ENCODE results near the gene ZNF853.
"Not testable (repeated sequence)": the region's sequence is repeated elsewhere in the genome, so short reads cannot be mapped to it uniquely, and the experiment has no call there.

Gene ZNF853

DNA sequence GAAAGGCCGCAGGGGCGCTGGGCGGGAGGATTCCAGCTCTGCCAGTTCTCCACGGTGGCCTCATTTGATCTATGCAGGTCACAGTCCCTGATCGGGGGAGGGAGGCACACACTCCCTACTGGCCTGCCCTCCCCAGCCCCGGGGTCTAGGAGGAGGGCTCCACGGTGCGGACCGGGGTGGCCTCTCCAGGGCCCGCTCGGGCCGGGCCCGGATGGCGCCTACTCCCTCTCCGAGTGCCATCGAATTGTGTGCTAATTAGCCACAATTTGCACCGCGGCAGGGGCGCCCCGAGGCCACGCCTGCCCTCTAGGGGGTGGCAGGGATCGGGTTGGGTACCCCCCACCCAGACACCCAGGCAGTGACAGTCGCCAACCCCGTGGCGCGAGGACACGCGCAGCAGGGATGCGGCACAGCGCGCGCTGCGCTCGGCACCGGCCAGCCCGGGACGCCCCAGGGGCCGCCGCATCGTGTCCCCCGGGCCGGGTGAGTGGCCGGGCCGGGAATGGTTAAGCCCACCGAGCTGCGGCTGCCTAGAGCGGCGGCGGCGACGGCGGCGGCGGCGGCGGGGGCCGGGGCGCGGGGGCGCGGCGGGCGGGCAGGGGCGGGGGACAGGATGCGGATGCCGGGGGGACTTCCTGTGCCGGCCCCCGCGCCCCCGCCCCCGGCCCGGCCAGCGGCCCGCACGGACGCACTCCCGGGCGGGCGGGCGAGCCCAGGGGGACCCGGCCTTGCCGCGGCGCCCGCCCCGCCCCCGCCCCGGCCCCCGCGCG, at the start of gene ZNF853:
Gene ZNF853, plus strand, starts transcription at position 658 of the 770 bp plus-strand sequence. CDS start 565 bp downstream, outside the sequence.
- Histone ChIP-seq H3K4me1 (ENCODE audit: control insufficient read depth, insufficient read depth, low read length) (peaks cover 6% of the 10 kb centered on the region), H3K9ac (ENCODE audit: low read depth, low read length) (peak within 1 kb of the TSS; percentile 12), H3K27me3 (ENCODE audit: control insufficient read depth, insufficient read depth, low read length) (no peaks in the 10 kb centered on the region), H3K4me3 (ENCODE audit: low read depth, low read length) (peak within 1 kb of the TSS; percentile 65), H3K36me3 (ENCODE audit: control insufficient read depth, insufficient read depth, low read length) (no peaks in the 10 kb centered on the region), H3K9me3 (ENCODE audit: control insufficient read depth, insufficient read depth, low read length) (no peaks in the 10 kb centered on the region)

DNA sequence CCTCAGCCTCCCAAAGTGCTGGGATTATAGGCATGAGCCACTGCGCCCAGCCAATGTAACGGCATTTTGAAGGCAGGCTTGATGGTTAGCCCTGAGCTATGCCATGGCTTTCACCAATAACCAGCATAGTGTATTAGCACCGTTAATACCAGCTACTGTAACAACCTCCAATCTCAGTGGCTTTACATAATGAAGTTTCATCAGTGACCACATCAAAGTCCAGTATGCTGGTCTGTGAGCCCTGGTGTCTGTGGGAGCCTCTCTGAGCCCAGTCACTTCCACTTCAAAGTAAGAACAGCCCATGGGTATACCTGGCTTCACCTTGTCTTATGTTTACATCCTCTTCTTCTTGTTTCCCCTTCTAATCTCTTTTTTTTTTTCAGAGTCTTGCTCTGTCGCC, 49.8 kb upstream of the ZNF853 start:
- Histone ChIP-seq H3K4me3 (ENCODE audit: low read depth, low read length) (no peak overlapping the region), H3K9ac (ENCODE audit: low read depth, low read length) (no peak overlapping the region), H3K4me1 (ENCODE audit: control insufficient read depth, insufficient read depth, low read length) (no peaks in the 10 kb centered on the region), H3K36me3 (ENCODE audit: control insufficient read depth, insufficient read depth, low read length) (no peaks in the 10 kb centered on the region), H3K27me3 (ENCODE audit: control insufficient read depth, insufficient read depth, low read length) (no peaks in the 10 kb centered on the region), H3K9me3 (ENCODE audit: control insufficient read depth, insufficient read depth, low read length) (no peaks in the 10 kb centered on the region)

DNA sequence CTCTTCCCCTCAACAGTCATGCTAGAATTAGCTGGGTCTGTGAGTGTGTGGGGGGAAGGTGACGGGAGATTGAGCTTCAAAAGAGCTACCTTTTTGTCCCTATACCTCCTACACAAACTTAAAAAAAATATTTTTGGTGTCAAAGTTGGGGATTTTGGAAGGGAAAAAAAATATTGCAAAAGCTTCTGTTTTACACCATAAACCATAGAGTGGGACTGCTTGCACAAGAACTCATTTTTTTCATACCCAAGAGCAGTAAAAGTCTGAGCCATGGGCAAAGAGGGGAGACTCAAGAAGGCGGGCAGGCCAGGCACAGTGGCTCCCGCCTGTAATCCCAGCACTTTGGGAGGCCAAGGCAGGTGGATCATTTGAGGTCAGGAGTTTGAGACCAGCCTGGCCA, 47.5 kb upstream of the ZNF853 start:
- Histone ChIP-seq H3K27me3 (ENCODE audit: control insufficient read depth, insufficient read depth, low read length) (no peaks in the 10 kb centered on the region), H3K9ac (ENCODE audit: low read depth, low read length) (no peak overlapping the region), H3K9me3 (ENCODE audit: control insufficient read depth, insufficient read depth, low read length) (no peaks in the 10 kb centered on the region)

GRCh38 chr7:6571160-6571779, 44.1 kb upstream of the ZNF853 start:
- Histone ChIP-seq H3K36me3 (ENCODE audit: control insufficient read depth, insufficient read depth, low read length) (no peaks in the 10 kb centered on the region), H3K4me3 (ENCODE audit: low read depth, low read length) (no peak overlapping the region), H3K27me3 (ENCODE audit: control insufficient read depth, insufficient read depth, low read length) (no peaks in the 10 kb centered on the region), H3K9me3 (ENCODE audit: control insufficient read depth, insufficient read depth, low read length) (no peaks in the 10 kb centered on the region), H3K4me1 (ENCODE audit: control insufficient read depth, insufficient read depth, low read length) (peaks cover 1% of the 10 kb centered on the region), H3K9ac (ENCODE audit: low read depth, low read length) (no peak overlapping the region)

More for the DNA sequence above, 47.5 kb upstream of the ZNF853 start:
- no peaks in the 10 kb centered on the region for H3K36me3 ChIP-seq (ENCODE audit: control insufficient read depth, insufficient read depth, low read length)
- H3K4me3 ChIP-seq (ENCODE audit: low read depth, low read length) = no peak overlapping the region
- no peaks in the 10 kb centered on the region for H3K4me1 ChIP-seq (ENCODE audit: control insufficient read depth, insufficient read depth, low read length)

DNA sequence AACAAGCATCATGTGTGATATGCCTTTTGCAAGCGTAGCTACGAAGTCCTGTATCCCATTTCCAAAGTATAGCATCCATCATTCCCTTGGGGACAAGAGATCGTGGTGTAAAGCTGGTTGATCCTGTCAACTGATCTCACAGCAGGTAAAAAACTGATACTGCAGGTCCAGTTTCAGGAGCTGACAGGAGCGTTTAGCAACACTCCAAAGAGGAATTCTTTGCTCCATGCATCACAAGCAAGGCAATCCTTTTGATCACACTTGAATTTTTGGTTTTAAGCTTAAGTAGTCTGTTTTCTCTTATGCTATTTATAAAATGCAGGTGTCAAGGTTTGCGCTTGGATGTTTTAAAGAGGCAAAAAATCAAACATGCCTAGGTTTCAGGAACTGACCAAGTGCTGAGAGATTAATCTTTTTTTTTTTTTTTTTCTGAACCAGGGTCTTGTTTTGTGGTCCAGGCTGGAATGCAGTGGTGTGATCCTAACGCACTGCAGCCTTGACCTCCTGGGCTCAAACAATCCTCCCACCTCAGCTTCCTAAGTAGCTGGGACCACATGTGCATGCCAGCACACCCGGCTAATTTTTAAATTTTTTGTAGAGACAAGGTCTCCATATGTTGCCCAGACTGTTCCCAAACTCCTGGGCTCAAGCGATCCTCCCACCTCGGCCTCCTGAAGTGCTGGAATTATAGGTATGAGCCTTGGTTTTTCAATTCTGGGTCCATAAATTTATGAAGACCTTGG, 40.0 kb upstream of the ZNF853 start:
- peaks cover 2% of the 10 kb centered on the region for H3K36me3 ChIP-seq (ENCODE audit: control insufficient read depth, insufficient read depth, low read length)

DNA sequence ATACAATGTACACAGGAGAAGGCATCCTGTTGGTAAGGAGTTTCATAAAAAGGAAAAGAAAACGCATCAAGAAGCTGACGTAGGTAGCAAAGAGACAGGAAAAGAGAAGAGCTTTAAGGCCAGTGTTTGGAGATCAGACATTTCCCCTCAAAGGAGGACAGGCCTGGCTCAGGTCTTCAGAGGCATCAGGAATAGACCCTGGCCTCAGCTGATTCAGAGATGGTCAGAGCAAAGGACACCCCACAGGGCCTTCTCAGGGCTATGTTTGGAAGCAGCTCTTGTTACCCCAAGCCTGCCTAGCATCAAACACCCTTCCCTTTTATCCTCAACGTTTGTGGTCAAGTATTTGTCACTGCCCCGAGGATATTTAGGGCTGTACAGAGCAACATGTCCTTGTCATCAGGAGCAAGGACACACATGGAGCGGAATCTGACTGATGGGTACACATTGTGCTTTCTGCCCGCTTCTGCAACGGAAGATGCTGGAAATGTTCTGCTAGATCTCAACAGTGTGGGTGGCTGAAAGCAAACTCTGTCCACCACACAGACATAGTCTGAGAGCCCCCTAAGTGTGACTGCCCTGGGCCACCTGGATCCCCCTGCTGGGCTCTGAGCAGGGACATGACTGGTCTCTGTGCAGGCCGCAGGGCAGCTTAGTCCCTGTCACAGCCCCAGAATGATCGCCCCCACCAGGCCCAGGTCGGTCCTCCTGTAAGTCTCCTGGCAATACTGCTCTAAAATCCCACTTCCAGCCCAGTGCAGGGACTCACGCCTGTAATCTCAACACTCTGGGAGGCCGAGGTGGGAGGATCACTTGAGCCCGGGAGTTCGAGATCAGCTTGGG, 39.2 kb upstream of the ZNF853 start:
- Histone ChIP-seq H3K9ac (ENCODE audit: low read depth, low read length) (no peak overlapping the region), H3K4me1 (ENCODE audit: control insufficient read depth, insufficient read depth, low read length) (peaks cover 3% of the 10 kb centered on the region), H3K9me3 (ENCODE audit: control insufficient read depth, insufficient read depth, low read length) (no peaks in the 10 kb centered on the region), H3K27me3 (ENCODE audit: control insufficient read depth, insufficient read depth, low read length) (no peaks in the 10 kb centered on the region), H3K36me3 (ENCODE audit: control insufficient read depth, insufficient read depth, low read length) (peaks cover 10% of the 10 kb centered on the region), H3K4me3 (ENCODE audit: low read depth, low read length) (no peak overlapping the region)

More for the DNA sequence above, 40.0 kb upstream of the ZNF853 start:
- Histone ChIP-seq H3K9ac (ENCODE audit: low read depth, low read length) (no peak overlapping the region), H3K4me1 (ENCODE audit: control insufficient read depth, insufficient read depth, low read length) (peaks cover 3% of the 10 kb centered on the region), H3K4me3 (ENCODE audit: low read depth, low read length) (no peak overlapping the region), H3K27me3 (ENCODE audit: control insufficient read depth, insufficient read depth, low read length) (no peaks in the 10 kb centered on the region), H3K9me3 (ENCODE audit: control insufficient read depth, insufficient read depth, low read length) (no peaks in the 10 kb centered on the region)

GRCh38 chr7:6576867-6577368, 38.5 kb upstream of the ZNF853 start:
- not testable (repeated sequence) for H3K9ac ChIP-seq (ENCODE audit: low read depth, low read length); H3K27me3 ChIP-seq (ENCODE audit: control insufficient read depth, insufficient read depth, low read length); H3K4me1 ChIP-seq (ENCODE audit: control insufficient read depth, insufficient read depth, low read length); H3K9me3 ChIP-seq (ENCODE audit: control insufficient read depth, insufficient read depth, low read length)
- Histone ChIP-seq H3K4me3 (ENCODE audit: low read depth, low read length) (peak overlapping the region; percentile 66), H3K36me3 (ENCODE audit: control insufficient read depth, insufficient read depth, low read length) (peaks cover 11% of the 10 kb centered on the region)

GRCh38 chr7:6577369-6578113, 37.9 kb upstream of the ZNF853 start, which contains the start of gene ZDHHC4:
Gene ZDHHC4 (plus strand): TSS chr7:6577454. CDS start chr7:6580562, 3,108 bp downstream.
- H3K4me1 ChIP-seq (ENCODE audit: control insufficient read depth, insufficient read depth, low read length) = peaks cover 3% of the 10 kb centered on the region
- no peaks in the 10 kb centered on the region for H3K27me3 ChIP-seq (ENCODE audit: control insufficient read depth, insufficient read depth, low read length)
- peak within 1 kb of the TSS; percentile 93 for H3K9ac ChIP-seq (ENCODE audit: low read depth, low read length)
- H3K36me3 ChIP-seq (ENCODE audit: control insufficient read depth, insufficient read depth, low read length) = peaks cover 11% of the 10 kb centered on the region
- no peaks in the 10 kb centered on the region for H3K9me3 ChIP-seq (ENCODE audit: control insufficient read depth, insufficient read depth, low read length)
- H3K4me3 ChIP-seq (ENCODE audit: low read depth, low read length) = peak within 1 kb of the TSS; percentile 66

GRCh38 chr7:6578114-6579084, 37.0 kb upstream of the ZNF853 start:
- peaks cover 16% of the 10 kb centered on the region for H3K36me3 ChIP-seq (ENCODE audit: control insufficient read depth, insufficient read depth, low read length)
- H3K9ac ChIP-seq (ENCODE audit: low read depth, low read length) = no peak overlapping the region
- H3K4me3 ChIP-seq (ENCODE audit: low read depth, low read length) = peak overlapping the region; percentile 66
- H3K4me1 ChIP-seq (ENCODE audit: control insufficient read depth, insufficient read depth, low read length) = peaks cover 3% of the 10 kb centered on the region
- H3K9me3 ChIP-seq (ENCODE audit: control insufficient read depth, insufficient read depth, low read length) = no peaks in the 10 kb centered on the region
- H3K27me3 ChIP-seq (ENCODE audit: control insufficient read depth, insufficient read depth, low read length) = no peaks in the 10 kb centered on the region

DNA sequence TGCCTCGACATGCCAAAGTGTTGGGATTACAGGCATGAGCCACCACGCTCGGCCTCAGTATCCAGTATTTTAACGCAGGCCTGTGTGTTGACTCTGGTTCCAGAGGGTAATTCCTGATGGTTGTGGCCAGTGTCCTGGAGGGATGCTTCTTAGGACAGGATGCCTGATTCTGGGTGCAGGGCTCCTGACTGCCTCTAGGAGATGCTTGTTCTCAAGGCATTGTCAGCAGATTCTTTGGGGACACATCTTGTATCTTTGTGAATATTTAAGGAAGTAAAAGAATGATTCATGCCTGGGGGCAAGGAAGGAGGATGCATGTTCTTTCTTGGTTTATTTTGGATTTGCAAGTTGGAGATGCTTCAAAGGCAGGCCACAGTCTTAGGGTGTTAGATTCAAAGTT, 36.0 kb upstream of the ZNF853 start:
- Histone ChIP-seq H3K9me3 (ENCODE audit: control insufficient read depth, insufficient read depth, low read length) (no peaks in the 10 kb centered on the region), H3K4me3 (ENCODE audit: low read depth, low read length) (no peak overlapping the region), H3K36me3 (ENCODE audit: control insufficient read depth, insufficient read depth, low read length) (peaks cover 17% of the 10 kb centered on the region), H3K4me1 (ENCODE audit: control insufficient read depth, insufficient read depth, low read length) (peaks cover 3% of the 10 kb centered on the region), H3K27me3 (ENCODE audit: control insufficient read depth, insufficient read depth, low read length) (no peaks in the 10 kb centered on the region), H3K9ac (ENCODE audit: low read depth, low read length) (no peak overlapping the region)
